Stimulated activated CD8-positive, alpha-beta memory T cell treated with anti-CD3 and anti-CD28 coated beads, Interleukin-15, amount 100 ng/mL, for 24 hours (primary cell): Measurements from ENCODE around the gene DERL3.
"Not testable (repeated sequence)": the region's sequence is repeated elsewhere in the genome, so short reads cannot be mapped to it uniquely, and the experiment has no call there.

ENCODE experiments used
- DNase-seq: peaks from one replicate; pipeline ENCODE4 v3.0.0-alpha.2; 2020; ENCODE audit warnings: low read depth

DERL3 gene

DNA sequence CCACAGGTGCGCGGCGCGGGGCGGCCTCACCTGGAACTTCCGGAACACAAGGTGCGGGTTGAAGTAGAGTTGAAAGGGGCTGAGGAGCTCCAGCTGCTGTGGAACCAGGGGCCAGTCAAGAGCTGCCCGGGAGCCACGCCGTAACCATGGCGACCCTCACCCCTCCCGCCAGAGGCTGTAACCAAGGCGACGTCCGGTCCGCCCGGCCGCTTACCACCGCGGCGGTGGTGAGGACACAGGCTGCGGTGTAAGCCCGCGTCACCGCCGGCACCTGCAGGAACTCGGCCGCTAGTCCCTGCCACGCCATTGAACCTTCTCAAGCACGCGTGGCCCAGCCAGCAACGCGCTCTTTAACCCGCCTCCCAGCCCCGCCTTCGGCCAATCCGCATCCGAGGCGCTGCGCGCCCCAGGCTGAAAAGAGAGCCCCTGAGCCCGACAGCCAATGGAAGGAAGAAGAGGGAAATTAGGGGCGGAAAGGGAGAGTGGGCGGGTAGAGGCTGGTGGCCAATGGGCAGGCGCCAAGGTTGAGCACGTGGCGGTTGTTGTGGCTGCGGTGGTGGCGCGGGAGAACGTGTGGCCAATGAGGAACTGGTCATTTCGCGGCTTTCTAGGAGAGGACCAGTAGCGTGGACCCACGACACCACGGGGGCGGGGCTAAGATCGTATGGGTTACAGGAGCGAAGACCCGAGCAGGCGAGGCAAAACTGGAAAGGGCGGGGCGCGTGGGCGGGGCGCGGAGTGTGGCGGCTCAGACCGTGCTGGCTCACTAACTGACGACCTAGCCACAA lies at the start of gene DERL3:
TSS of gene DERL3 (minus strand) at position 326 of the 788 bp plus-strand sequence. CDS start at position 307, 19 bp downstream.
- DNase-seq = peak; percentile 90

DNA sequence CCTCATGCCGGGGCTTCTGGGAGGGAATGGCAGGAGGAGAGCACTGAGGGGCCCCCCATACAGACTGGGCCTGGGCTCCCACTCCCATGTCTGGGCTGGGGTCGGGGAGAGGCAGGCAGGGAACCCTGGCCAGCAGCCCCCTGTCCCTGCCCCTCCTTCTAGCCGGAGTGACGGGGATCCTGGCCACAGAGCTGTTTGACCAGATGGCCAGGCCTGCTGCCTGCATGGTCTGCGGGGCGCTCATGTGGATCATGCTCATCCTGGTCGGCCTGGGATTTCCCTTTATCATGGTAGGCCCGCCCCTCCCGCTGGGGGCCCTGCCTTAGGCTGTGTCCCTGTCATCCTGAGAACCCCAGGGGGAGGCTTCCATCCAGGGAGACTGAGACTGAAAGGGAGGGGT lies 45.3 kb upstream of the DERL3 start:
- DNase-seq = no peak

GRCh38 chr22:23883658-23884057 lies 44.9 kb upstream of the DERL3 start:
- no peak for DNase-seq

- no peak for DNase-seq
Observed at GRCh38 chr22:23882370-23882769, 43.6 kb upstream of the DERL3 start.

DNA sequence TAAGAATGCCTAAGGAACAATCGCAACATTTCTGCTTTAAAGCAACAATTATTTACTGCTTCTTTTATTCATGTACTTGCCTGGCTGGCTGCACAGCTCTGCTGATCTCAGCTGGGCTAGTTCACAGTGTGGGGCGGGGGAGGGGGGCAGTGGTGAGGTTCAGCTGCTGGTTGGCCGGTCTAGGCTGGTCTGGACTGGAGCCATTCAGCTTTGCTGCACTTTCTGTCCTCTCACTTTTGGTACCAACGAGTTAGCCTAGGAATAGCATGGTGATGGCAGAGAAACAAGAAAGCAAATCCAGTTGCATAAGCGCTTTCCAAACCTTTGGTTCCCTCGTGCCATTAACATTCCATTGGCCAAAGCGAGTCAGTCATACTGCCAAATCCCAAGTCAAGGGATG lies 39.4 kb upstream of the DERL3 start:
- DNase-seq = no peak

GRCh38 chr22:23877566-23877965 lies 38.8 kb upstream of the DERL3 start:
- no peak for DNase-seq

DNA sequence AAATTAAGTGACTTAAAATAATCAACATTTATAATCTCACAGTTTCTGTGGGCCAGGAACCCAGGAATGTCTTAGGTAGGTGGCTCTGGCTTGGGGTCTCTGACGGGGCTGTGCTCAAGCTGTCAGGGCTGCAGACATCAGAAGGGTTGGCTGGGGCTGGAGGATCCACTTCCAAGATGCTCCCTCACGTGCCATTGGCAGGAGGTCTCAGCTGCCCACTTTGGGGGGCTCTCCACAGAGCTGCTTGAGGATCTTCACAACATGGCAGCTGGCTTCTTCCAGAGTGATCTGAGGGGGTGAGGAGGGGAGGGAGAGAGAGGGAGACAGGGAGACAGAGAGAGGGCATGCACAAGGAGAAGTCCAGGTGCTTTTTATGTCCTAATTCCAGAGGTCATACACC lies 37.0 kb upstream of the DERL3 start:
- no peak for DNase-seq

- DNase-seq = no peak
Observed at GRCh38 chr22:23874871-23875270, 36.1 kb upstream of the DERL3 start.

GRCh38 chr22:23868580-23868979 lies 29.8 kb upstream of the DERL3 start:
- DNase-seq = no peak

DNA sequence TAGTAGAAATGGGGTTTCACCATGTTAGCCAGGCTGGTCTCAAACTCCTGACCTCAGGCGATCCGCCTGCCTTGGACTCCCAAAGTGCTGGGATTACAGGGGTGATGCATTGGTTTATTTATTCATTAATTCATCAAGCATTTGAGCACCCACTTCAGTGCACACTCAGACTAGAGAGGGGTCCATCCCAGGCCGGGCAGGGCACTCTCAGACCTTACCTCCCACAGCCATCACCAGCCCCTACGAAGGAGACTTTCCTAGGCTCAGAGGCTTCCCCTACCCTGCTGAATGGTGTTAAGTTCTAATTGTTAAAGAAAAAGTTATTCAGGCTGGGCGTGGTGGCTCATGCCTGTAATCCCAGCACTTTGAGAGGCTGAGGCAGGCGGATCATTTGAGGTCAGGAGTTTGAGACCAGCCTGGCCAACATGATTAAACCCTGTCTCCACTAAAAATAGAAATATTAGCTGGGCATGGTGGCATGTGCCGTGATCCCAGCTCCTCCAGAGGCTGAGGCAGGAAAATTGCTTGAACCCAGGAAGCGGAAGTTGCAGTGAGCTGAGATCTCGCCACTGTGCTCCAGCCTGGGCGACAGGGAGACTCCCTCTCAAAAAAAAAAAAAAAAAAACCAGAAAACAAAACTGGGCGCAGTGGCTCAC lies 25.8 kb upstream of the DERL3 start:
- DNase-seq = not testable (repeated sequence)

DNA sequence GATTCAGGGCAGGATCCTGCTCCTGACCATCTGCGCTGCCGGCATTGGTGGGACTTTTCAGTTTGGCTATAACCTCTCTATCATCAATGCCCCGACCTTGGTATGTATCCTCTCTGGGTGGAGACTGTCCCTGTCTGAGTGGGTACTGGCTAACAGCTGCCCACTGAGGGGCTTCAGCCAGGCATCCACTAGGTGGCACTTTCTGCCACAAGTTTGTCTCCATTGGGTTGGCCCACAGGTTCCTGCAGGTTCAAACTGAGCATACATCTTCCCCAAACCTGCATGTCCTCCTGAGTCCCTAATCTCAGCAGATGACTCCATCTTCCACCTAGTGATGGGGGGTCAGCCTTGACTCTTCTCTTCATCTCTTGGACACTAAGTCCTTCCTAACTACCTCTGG lies 23.3 kb upstream of the DERL3 start:
- no peak for DNase-seq

GRCh38 chr22:23860187-23860586 lies 21.4 kb upstream of the DERL3 start:
- not testable (repeated sequence) for DNase-seq

- DNase-seq = no peak
Observed at GRCh38 chr22:23859201-23859600, 20.4 kb upstream of the DERL3 start.

DNA sequence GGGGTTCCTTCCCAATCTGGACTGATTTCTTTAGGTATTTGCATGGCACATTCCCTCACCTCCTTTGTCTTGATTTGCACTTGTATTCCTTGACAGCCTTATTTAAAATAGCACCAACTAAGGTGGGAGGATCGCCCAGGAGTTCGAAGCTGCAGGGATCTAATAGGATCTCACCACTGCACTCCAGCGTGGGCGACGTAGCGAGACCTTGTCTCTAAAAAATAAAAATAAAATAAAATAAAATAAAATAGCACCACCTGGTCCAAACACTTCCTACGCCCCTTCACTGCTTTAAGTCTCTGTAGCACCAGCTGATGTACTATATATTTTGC lies 19.6 kb upstream of the DERL3 start:
- DNase-seq = no peak

DNA sequence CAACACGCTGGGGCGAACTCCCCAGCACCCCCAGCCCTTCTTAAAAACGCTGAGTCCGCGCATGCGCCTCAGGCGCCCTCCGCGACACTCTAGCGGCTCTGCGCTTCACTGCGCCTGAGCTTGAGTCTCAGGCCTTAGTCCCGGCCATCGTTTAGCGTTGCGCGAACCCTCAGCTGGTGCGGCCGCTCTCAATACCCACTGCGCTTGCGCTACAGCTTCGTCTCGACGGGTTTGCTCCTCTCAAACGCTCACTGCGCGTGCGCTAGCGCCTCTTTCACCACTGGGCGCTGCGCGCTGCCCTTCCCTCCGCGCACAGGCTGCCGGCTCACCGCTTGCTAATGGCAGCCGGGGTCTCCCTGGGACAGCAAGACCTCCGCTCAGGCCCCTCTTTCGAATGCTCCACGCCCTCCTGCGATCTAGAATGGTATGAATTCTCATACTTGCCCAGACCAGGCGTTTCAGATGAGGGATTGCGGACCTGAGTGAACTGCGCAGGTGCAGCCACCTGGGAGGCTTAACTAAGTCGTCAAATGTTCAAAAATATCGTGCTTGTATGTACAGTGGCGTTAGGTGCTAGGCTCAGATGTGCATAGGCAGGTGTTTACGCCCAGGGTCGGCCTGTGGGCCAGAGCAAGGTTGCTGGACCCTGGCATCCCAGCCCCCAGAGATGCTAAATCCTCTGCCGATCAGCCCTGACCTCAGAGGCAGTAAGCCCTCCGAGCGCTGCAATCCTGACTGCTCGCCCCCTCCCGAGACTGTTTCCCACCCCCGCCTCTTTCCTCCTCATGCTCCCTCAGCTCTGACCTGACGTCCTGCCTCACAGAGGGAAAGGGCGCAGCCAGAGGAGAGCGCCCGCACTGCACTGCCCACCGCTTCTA lies 19.0 kb upstream of the DERL3 start, which contains the start of gene SLC2A11:
TSS of gene SLC2A11 (plus strand) at position 270 of the 878 bp plus-strand sequence. CDS start at position 395, 125 bp downstream.
- peak; percentile 78 for DNase-seq

DNA sequence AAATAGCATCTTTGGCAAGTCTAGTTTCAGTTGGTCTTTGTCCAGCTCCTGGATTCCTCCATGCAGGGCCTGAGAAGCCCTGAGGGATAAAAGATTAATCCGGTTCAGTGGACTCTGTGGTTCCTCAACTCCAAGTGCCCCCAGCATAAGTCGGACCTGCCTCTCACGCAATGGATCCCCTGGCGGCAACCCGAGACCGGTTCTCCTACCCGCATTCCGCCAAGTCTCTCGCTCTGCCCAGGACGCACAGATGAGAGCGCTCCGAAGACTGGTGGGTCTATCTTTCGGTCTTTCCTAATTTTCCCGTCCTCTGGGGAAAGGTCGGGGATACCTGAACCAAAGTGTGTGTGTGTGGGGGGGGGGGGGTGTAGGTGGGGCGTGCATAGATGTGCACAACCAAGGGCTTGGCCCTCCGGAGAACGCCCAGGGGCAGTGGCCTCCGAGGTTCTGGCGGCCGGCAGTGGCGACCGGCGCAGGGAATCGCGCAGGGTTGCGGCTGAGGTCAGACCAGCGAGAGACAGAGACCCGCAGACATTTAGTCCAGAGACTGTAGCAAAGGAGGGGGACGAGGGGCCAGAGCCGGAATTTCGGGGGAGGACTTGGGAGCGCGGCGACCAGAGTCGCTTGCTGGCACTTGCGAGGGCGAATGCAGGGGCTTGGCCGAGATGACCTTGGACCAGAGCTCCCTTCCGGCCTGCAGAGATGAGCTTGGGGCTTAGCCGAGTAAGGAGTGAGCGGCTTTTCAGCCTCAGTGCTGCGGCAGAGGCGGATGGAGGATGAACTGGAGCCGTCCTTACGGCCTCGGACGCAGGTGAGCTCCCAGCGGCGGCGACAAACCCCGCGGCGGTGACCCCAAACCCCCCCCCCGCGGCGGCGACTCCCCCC lies 18.2 kb upstream of the DERL3 start:
- DNase-seq = no peak

DNA sequence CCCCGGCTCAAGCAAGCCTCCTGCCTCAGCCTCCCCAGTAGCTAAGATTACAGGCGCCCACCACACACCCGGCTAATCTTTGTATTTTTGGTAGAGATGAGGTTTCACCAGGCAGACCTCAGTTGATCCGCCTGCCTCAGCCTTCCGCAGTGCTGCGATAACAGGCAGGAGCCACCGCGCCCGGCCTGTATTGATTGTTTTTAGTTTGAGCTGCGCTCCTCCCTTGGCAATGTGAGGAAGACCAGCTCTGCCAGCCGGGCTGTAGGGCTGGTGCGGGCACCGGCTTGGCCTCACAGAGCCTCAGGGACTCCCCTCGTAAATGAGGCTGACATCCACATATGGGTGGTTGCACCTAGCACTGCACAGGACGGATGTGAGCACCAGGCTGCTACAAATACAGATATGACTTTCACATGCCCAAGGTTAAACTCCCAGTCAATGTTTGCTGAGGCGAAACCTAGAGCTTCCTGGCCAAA lies 11.4 kb upstream of the DERL3 start:
- DNase-seq = no peak

- peak; percentile 89 for DNase-seq
Observed at GRCh38 chr22:23849009-23850006, 10.5 kb upstream of the DERL3 start.

GRCh38 chr22:23847991-23848864 lies 9.4 kb upstream of the DERL3 start:
- DNase-seq = no peak
